BJ (cell line): Measurements from ENCODE around the gene ANXA3. TPM values are rescaled to one million over a fixed set of nuclear protein-coding genes. Genes with fewer than 3 reads are reported as not detected.
A peak's percentile ranks its signal among the peaks of the same experiment; 100 is the strongest.

ENCODE experiments used
- CTCF ChIA-PET: fragments of 350-600 bp; formaldehyde crosslinking; extraction: SDS; loops from one replicate; lab custom pipeline; 2021; ENCODE audit warnings: antibody characterized with exemption, inconsistent platforms; lab: Yijun Ruan, JAX
- POLR2A ChIA-PET: fragments of 300-600 bp; sonication (Branson Sonifier 250); formaldehyde crosslinking; extraction: SDS; loops from one replicate; lab custom pipeline; 2021; ENCODE audit warnings: antibody characterized with exemption; lab: Charles Lee
- DNase-seq: peaks from one replicate; pipeline ENCODE4 v3.0.0-alpha.2; 2011; ENCODE audit warnings: low read depth
- H3K27me3 ChIP-seq: 2 replicates; pipeline ENCODE4 v1.6.0; 2011; ENCODE audit warnings: low read length; ENCODE audit not compliant: control insufficient read depth, insufficient read depth
- H3K36me3 ChIP-seq: 2 replicates; pipeline ENCODE4 v1.5.1; 2011; ENCODE audit warnings: low read length; ENCODE audit not compliant: control insufficient read depth, insufficient read depth
- H3K4me3 ChIP-seq: 2 replicates; pipeline ENCODE4 v1.5.1; 2011; ENCODE audit warnings: low read depth, mild to moderate bottlenecking, control low read depth, low read length
- polyA plus RNA-seq: library from polyadenylated mRNA; depleted of rRNA; stranded (reverse); fragments of >200 nt; gene quantifications from 2 replicates; pipeline ENCODE4 v1.2.3, GENCODE V29; 2011
- TF ChIP-seq, protein P1 (sequence below): IDR thresholded peaks from 2 replicates; pipeline ENCODE4 v1.5.1; 2011; ENCODE audit warnings: low read depth, mild to moderate bottlenecking, control low read depth, inconsistent platforms, low read length, moderate library complexity; ENCODE audit not compliant: insufficient read depth

ANXA3 gene
- polyA plus RNA-seq, 1 experiment: 8.2 TPM

DNA sequence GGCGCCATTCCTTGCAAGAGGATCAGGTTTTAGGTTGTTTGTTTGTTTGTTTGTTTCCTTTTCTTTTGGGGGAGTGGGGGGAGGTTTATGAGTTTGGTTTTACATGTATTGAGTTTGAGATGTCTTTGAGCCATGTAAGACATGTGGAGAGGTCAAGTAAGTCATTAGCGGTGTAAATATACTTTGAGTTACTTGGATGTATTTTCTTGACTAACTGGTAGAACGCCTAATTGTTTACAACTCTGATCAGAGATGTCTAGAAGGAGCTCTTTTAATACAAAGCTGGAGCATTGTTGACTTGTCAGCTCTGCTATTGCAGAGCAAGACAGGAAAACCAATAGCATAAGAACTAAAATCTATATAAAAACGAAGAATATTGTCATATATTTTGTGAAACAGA is 57.1 kb downstream of the ANXA3 start:
- no peaks in the 10 kb centered on the region for H3K27me3 ChIP-seq
- no peaks in the 10 kb centered on the region for H3K36me3 ChIP-seq
- DNase-seq: no peak
- ChIA-PET CTCF (interaction anchor here (1.0 to 1.3 kb wide), 3 partner anchors 9 to 174 kb away, joined by 3 to 5 read pairs (median 3); no protein-coding TSS in a partner anchor), POLR2A (no interaction called here)
- H3K4me3 ChIP-seq: no peak overlapping the region
- TF ChIP-seq, protein P1, sequence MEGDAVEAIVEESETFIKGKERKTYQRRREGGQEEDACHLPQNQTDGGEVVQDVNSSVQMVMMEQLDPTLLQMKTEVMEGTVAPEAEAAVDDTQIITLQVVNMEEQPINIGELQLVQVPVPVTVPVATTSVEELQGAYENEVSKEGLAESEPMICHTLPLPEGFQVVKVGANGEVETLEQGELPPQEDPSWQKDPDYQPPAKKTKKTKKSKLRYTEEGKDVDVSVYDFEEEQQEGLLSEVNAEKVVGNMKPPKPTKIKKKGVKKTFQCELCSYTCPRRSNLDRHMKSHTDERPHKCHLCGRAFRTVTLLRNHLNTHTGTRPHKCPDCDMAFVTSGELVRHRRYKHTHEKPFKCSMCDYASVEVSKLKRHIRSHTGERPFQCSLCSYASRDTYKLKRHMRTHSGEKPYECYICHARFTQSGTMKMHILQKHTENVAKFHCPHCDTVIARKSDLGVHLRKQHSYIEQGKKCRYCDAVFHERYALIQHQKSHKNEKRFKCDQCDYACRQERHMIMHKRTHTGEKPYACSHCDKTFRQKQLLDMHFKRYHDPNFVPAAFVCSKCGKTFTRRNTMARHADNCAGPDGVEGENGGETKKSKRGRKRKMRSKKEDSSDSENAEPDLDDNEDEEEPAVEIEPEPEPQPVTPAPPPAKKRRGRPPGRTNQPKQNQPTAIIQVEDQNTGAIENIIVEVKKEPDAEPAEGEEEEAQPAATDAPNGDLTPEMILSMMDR: no peak

DNA sequence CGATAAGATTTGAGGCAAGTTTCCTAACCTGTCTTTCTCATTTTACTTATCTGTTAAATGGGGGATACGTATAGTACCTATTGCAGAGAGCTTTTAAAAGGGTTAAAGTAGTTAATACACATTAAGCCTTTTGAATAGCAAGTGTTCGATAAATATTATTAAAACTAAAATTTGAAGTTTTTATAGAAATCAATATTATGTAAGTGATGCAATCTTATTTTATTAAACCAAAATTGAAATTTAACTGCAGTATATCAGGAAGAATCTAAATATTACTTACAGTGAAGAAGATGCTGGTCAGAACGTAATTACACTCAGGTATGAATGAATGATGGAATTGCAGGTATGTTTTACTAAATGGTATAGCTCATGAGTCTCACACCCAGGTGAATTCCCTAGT is 58.0 kb downstream of the ANXA3 start:
- Histone ChIP-seq H3K36me3 (no peaks in the 10 kb centered on the region), H3K27me3 (no peaks in the 10 kb centered on the region), H3K4me3 (no peak overlapping the region)
- POLR2A ChIA-PET: no interaction called here
- no peak for DNase-seq
- CTCF ChIA-PET: interaction anchor here (0.6 to 1.2 kb wide), 2 partner anchors 66 to 769 kb away, joined by 3 read pairs; no protein-coding TSS in a partner anchor
- TF ChIP-seq, protein P1: no peak

DNA sequence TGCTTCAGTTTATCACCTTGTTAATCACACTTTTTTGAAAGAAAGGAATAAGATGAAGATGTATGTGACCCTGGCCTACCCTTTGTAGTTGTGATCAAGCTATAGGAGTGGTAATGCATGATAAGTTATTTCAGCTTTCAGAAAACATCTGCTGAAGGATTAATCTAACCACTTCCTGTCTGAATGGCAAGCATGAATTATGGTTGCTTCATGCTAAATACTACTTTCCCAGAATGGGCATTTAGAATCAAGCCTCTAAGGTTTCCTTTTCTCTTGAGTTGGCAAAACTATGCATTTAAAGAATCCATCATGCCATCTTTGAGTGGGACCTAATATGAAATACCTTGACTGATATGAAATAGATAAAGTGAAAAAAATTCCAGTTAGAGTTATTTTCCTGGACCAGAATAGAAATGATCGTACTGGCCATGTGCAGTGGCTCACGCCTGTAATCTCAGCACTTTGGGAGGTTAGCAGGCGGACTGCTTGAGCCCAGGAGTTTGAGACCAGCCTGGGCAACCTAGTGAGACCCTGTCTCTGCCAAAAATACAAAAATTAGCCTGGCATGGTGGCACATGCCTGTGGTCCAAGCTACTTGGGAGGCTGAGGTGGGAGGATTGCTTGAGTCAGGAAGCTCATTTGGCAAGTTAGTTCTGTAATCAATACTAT is 59.1 kb downstream of the ANXA3 start:
- no peak for DNase-seq
- POLR2A ChIA-PET: no interaction called here
- TF ChIP-seq, protein P1: no peak
- H3K4me3 ChIP-seq: no peak overlapping the region
- H3K27me3 ChIP-seq: no peaks in the 10 kb centered on the region
- no peaks in the 10 kb centered on the region for H3K36me3 ChIP-seq
- CTCF ChIA-PET: interaction anchor here (1.0 to 1.2 kb wide), 6 partner anchors 10 to 551 kb away, joined by 3 to 4 read pairs (median 3); no protein-coding TSS in a partner anchor

DNA sequence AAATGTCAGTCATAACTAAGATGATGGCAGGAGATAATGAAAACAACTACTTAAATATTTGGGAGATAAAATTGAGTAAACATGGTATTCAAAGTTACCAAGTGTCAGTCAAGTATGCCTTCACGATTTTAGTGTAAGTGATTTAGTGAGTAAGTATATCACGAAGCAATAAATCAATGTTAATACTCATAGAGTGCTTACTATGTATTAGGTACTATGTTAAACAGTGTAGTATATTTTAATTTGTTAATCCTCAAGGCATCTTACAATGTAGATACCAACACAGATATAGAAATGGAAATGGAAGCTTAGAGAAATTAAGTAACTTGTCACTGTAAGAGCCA is 59.6 kb downstream of the ANXA3 start:
- CTCF ChIA-PET: interaction anchor here (1.0 to 1.2 kb wide), 5 partner anchors 11 to 552 kb away, joined by 3 to 4 read pairs (median 3); no protein-coding TSS in a partner anchor
- TF ChIP-seq, protein P1: no peak
- Histone ChIP-seq H3K36me3 (no peaks in the 10 kb centered on the region), H3K4me3 (no peak overlapping the region), H3K27me3 (no peaks in the 10 kb centered on the region)
- POLR2A ChIA-PET: no interaction called here
- no peak for DNase-seq

DNA sequence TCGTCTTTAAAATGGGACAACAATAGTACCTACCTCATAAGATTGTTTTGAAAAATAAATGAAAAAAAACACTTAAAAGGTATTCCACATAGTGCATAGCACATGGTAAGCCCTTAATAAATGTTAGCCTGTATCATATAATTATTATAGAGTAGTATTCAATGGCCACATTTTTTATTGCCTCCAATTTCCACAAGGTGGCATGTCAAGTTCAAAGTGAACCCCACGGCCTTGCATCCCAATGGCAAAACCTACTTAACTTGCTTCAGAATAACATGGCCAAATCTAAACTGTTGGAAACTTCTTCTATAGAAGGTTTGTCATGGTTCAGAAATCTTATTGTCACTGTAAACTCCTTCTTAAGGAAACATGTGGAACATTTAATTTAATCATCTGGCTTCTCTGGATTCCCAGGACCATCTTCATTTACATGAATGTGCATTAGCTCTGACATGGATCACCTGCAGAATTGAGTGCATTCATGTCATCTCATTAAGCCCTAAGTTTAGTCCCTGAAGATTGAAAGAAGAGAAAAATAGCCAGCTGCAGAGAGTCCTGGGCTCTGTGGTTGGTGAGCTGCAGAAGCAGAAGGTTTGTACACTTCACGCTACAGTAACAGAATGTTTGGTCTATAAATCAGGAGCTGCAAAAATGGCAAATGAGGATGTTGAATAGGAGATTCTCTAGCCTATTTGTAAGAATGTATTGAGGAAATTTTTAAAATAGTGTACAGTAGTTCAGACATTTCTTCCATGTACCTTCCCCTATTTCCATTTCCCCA is 61.0 kb downstream of the ANXA3 start:
- no peak for DNase-seq
- Histone ChIP-seq H3K27me3 (no peaks in the 10 kb centered on the region), H3K36me3 (no peaks in the 10 kb centered on the region), H3K4me3 (no peak overlapping the region)
- POLR2A ChIA-PET: no interaction called here
- TF ChIP-seq, protein P1: peak; percentile 60
- CTCF ChIA-PET: interaction anchor here (0.7 to 2.6 kb wide), 13 partner anchors 10 to 340 kb away, joined by 3 to 19 read pairs (median 4); no protein-coding TSS in a partner anchor
